GM18502 (cell line): Measurements from ENCODE around the gene STK31.
"Not testable (repeated sequence)": the region's sequence is repeated elsewhere in the genome, so short reads cannot be mapped to it uniquely, and the experiment has no call there.

Source experiments
- ATAC-seq: cut with Tn5 transposase; IDR thresholded peaks from one replicate; pipeline ENCODE4 v1.9.1; 2021; ENCODE audit warnings: mild to moderate bottlenecking; ENCODE audit not compliant: unreplicated experiment, poor library complexity

Gene STK31

DNA sequence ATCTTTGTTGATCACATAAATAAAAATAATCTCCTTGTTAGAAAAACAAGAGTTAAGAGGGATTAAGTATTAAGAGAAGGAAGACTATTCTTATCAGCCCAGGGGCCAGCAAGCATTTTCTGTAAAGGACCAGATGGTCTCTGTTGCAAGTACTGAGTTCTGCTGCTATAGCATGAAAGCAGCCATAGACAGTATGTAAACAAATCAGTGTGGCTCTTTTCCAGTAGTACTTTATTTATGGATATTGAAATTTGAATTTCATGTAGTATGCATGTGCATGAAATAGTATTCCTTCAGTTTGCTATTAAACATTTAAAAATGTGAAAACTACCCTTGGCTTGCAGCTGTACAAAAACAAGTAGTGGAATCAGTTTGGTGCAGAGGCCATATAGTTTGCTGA, 81.7 kb downstream of the STK31 start:
- ATAC-seq = no peak

- ATAC-seq = no peak
Measured at GRCh38 chr7:23802720-23803397, 92.8 kb downstream of the STK31 start.

GRCh38 chr7:23804707-23805106, 94.7 kb downstream of the STK31 start:
- ATAC-seq = no peak

- ATAC-seq = no peak
Measured at GRCh38 chr7:23808421-23808820, 98.4 kb downstream of the STK31 start.

DNA sequence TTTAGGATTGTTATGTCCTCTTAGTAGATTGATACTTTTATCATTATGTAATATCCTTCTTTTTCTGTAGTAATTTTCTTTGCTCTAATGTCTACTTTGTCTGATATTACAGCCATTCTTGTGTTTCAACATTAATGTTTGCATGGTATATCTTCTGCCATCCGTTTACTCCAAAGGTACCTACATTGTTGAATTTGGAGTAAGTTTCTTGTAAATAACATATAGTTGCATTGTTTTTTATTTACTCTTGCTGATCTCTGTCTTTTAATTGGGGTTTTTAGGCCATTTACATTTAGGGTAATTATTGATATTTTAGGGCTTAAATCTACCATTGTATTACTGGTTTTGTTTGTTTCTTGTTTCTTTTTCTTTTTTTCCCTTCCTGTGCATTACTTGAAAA, 100.1 kb downstream of the STK31 start:
- ATAC-seq = no peak

GRCh38 chr7:23811540-23811939, 101.5 kb downstream of the STK31 start:
- ATAC-seq = no peak

- ATAC-seq = not testable (repeated sequence)
Measured at GRCh38 chr7:23828125-23828524, 118.1 kb downstream of the STK31 start.

GRCh38 chr7:23832733-23833132, 122.7 kb downstream of the STK31 start:
- not testable (repeated sequence) for ATAC-seq

GRCh38 chr7:23833405-23833804, 123.4 kb downstream of the STK31 start:
- ATAC-seq = no peak

DNA sequence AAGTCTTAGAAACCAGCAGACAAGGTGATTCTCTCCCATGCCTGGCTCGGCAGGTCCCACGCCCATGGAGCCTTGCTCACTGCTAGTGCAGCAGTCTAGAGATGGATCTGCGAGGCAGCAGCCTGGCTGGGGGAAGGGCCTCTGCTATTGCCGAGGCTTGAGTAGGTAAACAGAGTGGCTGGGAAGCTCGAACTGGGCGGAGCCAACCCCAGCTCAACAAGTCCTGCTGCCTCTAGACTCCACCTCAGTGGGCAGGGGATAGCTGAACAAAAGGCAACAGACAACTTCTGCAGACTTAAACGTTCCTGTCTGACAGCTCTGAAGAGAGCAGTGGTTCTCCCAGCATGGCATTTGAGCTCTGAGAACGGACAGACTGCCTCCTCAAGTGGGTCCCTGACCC, 134.8 kb downstream of the STK31 start:
- ATAC-seq = not testable (repeated sequence)

GRCh38 chr7:23852135-23852534, 142.1 kb downstream of the STK31 start:
- no peak for ATAC-seq

GRCh38 chr7:23852988-23853387, 143.0 kb downstream of the STK31 start:
- no peak for ATAC-seq

- no peak for ATAC-seq
Measured at GRCh38 chr7:23863209-23863787, 153.3 kb downstream of the STK31 start.

- no peak for ATAC-seq
Measured at GRCh38 chr7:23864973-23865372, 155.0 kb downstream of the STK31 start.

- no peak for ATAC-seq
Measured at GRCh38 chr7:23873306-23873705, 163.3 kb downstream of the STK31 start.

DNA sequence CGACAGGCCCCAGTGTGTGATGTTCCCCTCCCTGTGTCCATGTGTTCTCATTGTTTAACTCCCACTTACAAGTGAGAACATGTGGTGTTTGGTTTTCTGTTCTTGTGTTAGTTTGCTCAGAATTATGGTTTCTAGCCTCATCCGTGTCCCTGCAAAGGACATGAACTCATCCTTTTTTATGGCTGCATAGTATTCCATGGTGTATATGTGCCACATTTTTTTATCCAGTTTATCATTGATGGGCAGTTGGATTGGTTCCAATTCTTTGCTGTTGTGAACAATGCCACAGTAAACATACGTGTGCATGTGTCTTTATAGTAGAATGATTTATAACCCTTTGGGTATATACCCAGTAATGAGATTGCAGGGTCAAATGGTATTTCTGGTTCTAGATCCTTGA, 166.5 kb downstream of the STK31 start:
- not testable (repeated sequence) for ATAC-seq
